H1 (cell line): ENCODE results near the gene STEAP3. TPM values are rescaled to one million over a fixed set of nuclear protein-coding genes. Genes with fewer than 3 reads are reported as not detected.

Experiments used
- CTCF ChIA-PET: fragments of 300-600 bp; sonication (Branson Sonifier 250); formaldehyde crosslinking; loops from one replicate; lab custom pipeline; 2021; ENCODE audit not compliant: partially characterized antibody; lab: Charles Lee
- POLR2A ChIA-PET: fragments of 300-600 bp; sonication (Branson Sonifier 250); formaldehyde crosslinking; loops from one replicate; lab custom pipeline; 2021; ENCODE audit warnings: inconsistent platforms; ENCODE audit not compliant: partially characterized antibody; lab: Charles Lee
- DNase-seq, 2 experiments: peaks; one replicate each; pipeline versions ENCODE4 v3.0.0 to v3.0.0-alpha.2; 2010 to 2022; ENCODE audit warnings: low spot score in 2 of 2, low read depth in 1 of 2, mixed read lengths in 1 of 2
- FAIRE-seq: peaks from 2 replicates; lab custom pipeline; 2011; peaks lifted over from hg19 to GRCh38; lab: Jason Lieb, UNC
- H2AFZ ChIP-seq: 2 replicates; pipeline ENCODE4 v1.8.1; 2012; ENCODE audit warnings: low read length, inconsistent platforms
- H2AK5ac ChIP-seq: 2 replicates; pipeline ENCODE4 v1.6.1; 2013; ENCODE audit warnings: low read depth, low read length
- H2BK120ac ChIP-seq: replicated peaks from 2 replicates; pipeline ENCODE3; 2013; ENCODE audit warnings: low read depth, low read length, inconsistent platforms
- H2BK12ac ChIP-seq: 2 replicates; pipeline ENCODE4 v1.6.1; 2013; ENCODE audit warnings: low read depth, low read length
- H2BK15ac ChIP-seq: 2 replicates; pipeline ENCODE4 v1.6.1; 2013; ENCODE audit warnings: low read length
- H2BK20ac ChIP-seq: 2 replicates; pipeline ENCODE4 v1.6.1; 2013; ENCODE audit warnings: low read length
- H2BK5ac ChIP-seq: 2 replicates; pipeline ENCODE4 v1.6.1; 2013; ENCODE audit warnings: low read depth, low read length
- H3K14ac ChIP-seq: 2 replicates; pipeline ENCODE4 v1.6.1; 2013; ENCODE audit warnings: inconsistent platforms; ENCODE audit not compliant: insufficient read length
- H3K18ac ChIP-seq: 2 replicates; pipeline ENCODE4 v1.6.1; 2013; ENCODE audit warnings: low read length; ENCODE audit errors: extremely low read depth
- H3K23ac ChIP-seq: 2 replicates; pipeline ENCODE4 v1.6.1; 2013; ENCODE audit warnings: inconsistent platforms; ENCODE audit not compliant: insufficient read length
- H3K23me2 ChIP-seq: 2 replicates; pipeline ENCODE4 v1.6.1; 2013; ENCODE audit warnings: low read depth, low read length
- H3K27ac ChIP-seq: 2 replicates; pipeline ENCODE4 v1.6.1; 2011; ENCODE audit warnings: low read depth, low read length, inconsistent platforms
- H3K27me3 ChIP-seq, 4 experiments: replicated peaks in 1 of 4; 1 replicate in 1 of 4; 2 replicates in 3 of 4; pipeline versions ENCODE4 v1.6.1 to v1.8.1; 2011 to 2013; ENCODE audit warnings: low read length in 3 of 4, mild to moderate bottlenecking in 3 of 4, inconsistent platforms in 2 of 4, mixed read lengths in 2 of 4, moderate library complexity in 1 of 4; ENCODE audit not compliant: control insufficient read depth in 3 of 4, insufficient read depth in 3 of 4; ENCODE audit errors: extremely low read depth in 1 of 4
- H3K36me3 ChIP-seq, 4 experiments: 2 replicates each; pipeline versions ENCODE4 v1.6.1 to v1.8.1; 2011 to 2013; ENCODE audit warnings: mild to moderate bottlenecking in 4 of 4, low read length in 3 of 4, moderate library complexity in 2 of 4, control low read depth in 1 of 4, inconsistent platforms in 1 of 4; ENCODE audit not compliant: insufficient read depth in 4 of 4, control insufficient read depth in 2 of 4
- H3K4ac ChIP-seq: replicated peaks from 2 replicates; pipeline ENCODE3; 2013; ENCODE audit warnings: low read length, low read depth, mixed read lengths, inconsistent platforms; ENCODE audit not compliant: insufficient read length
- H3K4me1 ChIP-seq, 4 experiments: replicated peaks in 1 of 4; 1 replicate in 1 of 4; 2 replicates in 3 of 4; pipeline versions ENCODE4 v1.6.1 to v1.8.1; 2011 to 2013; ENCODE audit warnings: low read length in 3 of 4, inconsistent platforms in 2 of 4, mixed read lengths in 1 of 4; ENCODE audit not compliant: insufficient read depth in 4 of 4, control insufficient read depth in 3 of 4
- H3K4me2 ChIP-seq, 2 experiments: 2 replicates each; pipeline versions ENCODE4 v1.6.1 to v1.8.1; 2011 to 2013; ENCODE audit warnings: low read depth in 2 of 2, low read length in 2 of 2, control low read depth in 1 of 2, inconsistent platforms in 1 of 2, mild to moderate bottlenecking in 1 of 2; ENCODE audit not compliant: insufficient read depth in 1 of 2
- H3K4me3 ChIP-seq, 4 experiments: fragments of 200-600, 300-600 bp in 1 of 4; sonication (generic), shearing (Covaris generic), sonication (Bioruptor Twin) in 1 of 4; 2 replicates each; pipeline versions ENCODE4 v1.5.1 to v1.8.1; 2011 to 2016; ENCODE audit warnings: low read length in 4 of 4, low read depth in 3 of 4, control low read depth in 2 of 4, inconsistent platforms in 2 of 4, mild to moderate bottlenecking in 2 of 4, mixed read lengths in 1 of 4, moderate library complexity in 1 of 4; ENCODE audit not compliant: insufficient read depth in 2 of 4; ENCODE audit errors: extremely low read depth in 1 of 4
- H3K56ac ChIP-seq: replicated peaks from 2 replicates; pipeline ENCODE3; 2013; ENCODE audit warnings: low read depth, mild to moderate bottlenecking, mixed read lengths, low read length, inconsistent platforms; ENCODE audit not compliant: insufficient read length
- H3K79me1 ChIP-seq: 2 replicates; pipeline ENCODE4 v1.6.1; 2013; ENCODE audit warnings: low read depth, low read length, control low read depth
- H3K79me2 ChIP-seq, 2 experiments: 2 replicates each; pipeline versions ENCODE4 v1.6.1 to v1.8.1; 2012 to 2013; ENCODE audit warnings: low read length in 2 of 2, mild to moderate bottlenecking in 2 of 2, inconsistent platforms in 1 of 2; ENCODE audit not compliant: insufficient read depth in 2 of 2, control insufficient read depth in 1 of 2
- H3K9ac ChIP-seq, 4 experiments: replicated peaks in 1 of 4; 1 replicate in 1 of 4; 2 replicates in 3 of 4; pipeline versions ENCODE4 v1.6.1 to v1.8.1; 2011 to 2013; ENCODE audit warnings: low read depth in 3 of 4, low read length in 3 of 4, control low read depth in 2 of 4, mild to moderate bottlenecking in 2 of 4, moderate library complexity in 2 of 4, inconsistent platforms in 1 of 4; ENCODE audit errors: extremely low read depth in 1 of 4
- H3K9me3 ChIP-seq, 2 experiments: 2 replicates each; pipeline versions ENCODE4 v1.6.1 to v1.8.1; 2012 to 2013; ENCODE audit warnings: mild to moderate bottlenecking in 2 of 2, moderate library complexity in 2 of 2, control low read depth in 1 of 2, inconsistent platforms in 1 of 2, low read depth in 1 of 2, low read length in 1 of 2, mixed read lengths in 1 of 2; ENCODE audit not compliant: insufficient read depth in 2 of 2
- H4K20me1 ChIP-seq, 2 experiments: replicated peaks in 1 of 2; 2 replicates each; pipeline versions ENCODE3 to v1.8.1; 2011 to 2013; ENCODE audit warnings: inconsistent platforms in 2 of 2, low read length in 2 of 2, mild to moderate bottlenecking in 1 of 2; ENCODE audit not compliant: insufficient read depth in 2 of 2, control insufficient read depth in 1 of 2
- H4K5ac ChIP-seq: 2 replicates; pipeline ENCODE4 v1.6.1; 2013; ENCODE audit warnings: low read length, low read depth, mixed read lengths, inconsistent platforms; ENCODE audit not compliant: insufficient read length
- H4K8ac ChIP-seq: 2 replicates; pipeline ENCODE4 v1.8.0; 2013; ENCODE audit warnings: mild to moderate bottlenecking, moderate library complexity, low read length, inconsistent platforms; ENCODE audit not compliant: insufficient read depth; ENCODE audit errors: extremely low read depth
- H4K91ac ChIP-seq: replicated peaks from 2 replicates; pipeline ENCODE3; 2013; ENCODE audit warnings: low read length, mixed read lengths, inconsistent platforms; ENCODE audit not compliant: insufficient read length
- BRCA1 ChIP-seq: IDR thresholded peaks from 2 replicates; pipeline ENCODE4 v1.6.1; 2012; ENCODE audit warnings: low read depth, low read length, improper control_type of control experiment
- KDM1A ChIP-seq: fragments of 200-600, 300-600 bp; sonication (generic); IDR thresholded peaks from 2 replicates; pipeline ENCODE4 v1.7.1; 2016; ENCODE audit warnings: mild to moderate bottlenecking, low read length, borderline replicate concordance
- WGBS, 2 experiments: shearing (Covaris generic) in 1 of 2; methylation state at CpG; one replicate each; pipeline versions ENCODE4 v1.1.6 to v1.1.7; 2013 to 2015; ENCODE audit warnings: low lambda C conversion rate in 2 of 2, mixed read lengths in 2 of 2, inconsistent platforms in 1 of 2, low coverage in 1 of 2, missing lambda C conversion rate in 1 of 2; ENCODE audit not compliant: insufficient replicate concordance in 2 of 2, insufficient coverage in 1 of 2, insufficient read length in 1 of 2; ENCODE audit errors: extremely low coverage in 1 of 2, missing lambda C conversion rate in 1 of 2; 5-methylcytosine and 5-hydroxymethylcytosine counted together
- polyA plus RNA-seq, 7 experiments: library from polyadenylated mRNA; depleted of rRNA in 3 of 7; stranded (reverse) in 5 of 7; unstranded in 2 of 7; fragments of >200 nt in 5 of 7; fragments of 200-250 nt in 2 of 7; gene quantifications; 1 replicate in 5 of 7; 2 replicates in 1 of 7; 4 replicates in 1 of 7; pipeline versions ENCODE4 v1.2.1 to v1.2.3, GENCODE V29; 2011 to 2013; ENCODE audit warnings: missing spikeins in 2 of 7, mixed read lengths in 2 of 7
- total RNA-seq: library from RNA; stranded (reverse); fragmentation: NEBNext Ultra II Directional; extraction: Animal tissue kit (Norgen Biotek cat#: 25700); gene quantifications from 2 replicates; pipeline ENCODE4 v1.2.1, GENCODE V29; 2021

STEAP3 gene
- total and polyA plus RNA-seq, 2 of the 8 experiments (the other 6 are each of a cell fraction or from before 2014, with no cell fraction given) = 21.7 to 27.9 TPM

- peak overlapping the region; percentile 99 for H2BK12ac ChIP-seq
- H3K23me2 ChIP-seq = no peaks in the 10 kb centered on the region
- H3K27me3 ChIP-seq = no peaks in the 10 kb centered on the region
- H3K4me2 ChIP-seq = no peak overlapping the region
- no peak overlapping the region for H3K4me3 ChIP-seq
- H3K27ac ChIP-seq = no peak overlapping the region
- no peak for DNase-seq
- H3K79me1 ChIP-seq = no peaks in the 10 kb centered on the region
- no peak overlapping the region for H2BK120ac ChIP-seq
- no peaks in the 10 kb centered on the region for H3K79me2 ChIP-seq
- H3K18ac ChIP-seq = peak overlapping the region; percentile 60; the same call in 1 of the 2 replicates
- peak overlapping the region; percentile 69; the same call in 1 of the 2 replicates for H4K8ac ChIP-seq
- no peak overlapping the region for H3K23ac ChIP-seq
- H3K9ac ChIP-seq = no peak overlapping the region
- peaks cover 0 to 3% of the 10 kb centered on the region in 2 experiments for H4K20me1 ChIP-seq
- TF ChIP-seq KDM1A = peak; percentile 80; the same call in 1 of the 2 replicates
- no peak for TF ChIP-seq BRCA1
- TF ChIP-seq, all 59 proteins: peak for 1
- Histone ChIP-seq H3K14ac (no peak overlapping the region), H3K36me3 (peaks cover 0 to 5% (median 2%) of the 10 kb centered on the region in 4 experiments; a peak in 2 of 8 replicates), H2AK5ac (peak overlapping the region; percentile 98), H2BK15ac (0 out of 2 replicates have a peak overlapping the region, but pooled peaks have one; percentile 53), H2AFZ (no peak overlapping the region), H3K56ac (no peak overlapping the region), H4K91ac (peak overlapping the region; percentile 9), H2BK5ac (peak overlapping the region; percentile 93), H3K9me3 (no peaks in the 10 kb centered on the region), H4K5ac (no peak overlapping the region), H3K4ac (no peak overlapping the region), H3K4me1 (peaks cover 11 to 29% (median 22%) of the 10 kb centered on the region in 4 experiments), H2BK20ac (peak overlapping the region; percentile 57; the same call in 1 of the 2 replicates)
- CTCF ChIA-PET = interaction anchor here (0.9 to 3.3 kb wide), 6 partner anchors 12 to 59 kb away, joined by 3 to 20 read pairs (median 6); no protein-coding TSS in a partner anchor
- FAIRE-seq = no peak
- POLR2A ChIA-PET = interaction anchor here (1.4 to 2.0 kb wide), 2 partner anchors 11 to 13 kb away, joined by 4 to 5 read pairs; no protein-coding TSS in a partner anchor
- WGBS, 2 experiments = 88% methylated on average over 14 of the region's 14 CpGs; no CpG with 5 or more reads in 1 of the 2 experiments
These were observed 30.3 kb downstream of the STEAP3 start for GRCh38 chr2:119253760-119254600.
